SK-N-MC (cell line): ENCODE measurements around the gene MRPL58.

Experiments used
- EZH2 ChIP-seq: fragments of 200-600 bp; sonication (generic); IDR thresholded peaks from one replicate; pipeline ENCODE4 v1.6.1; 2017; ENCODE audit warnings: antibody characterized with exemption
- POLR2AphosphoS5 ChIP-seq: IDR thresholded peaks from 2 replicates; pipeline ENCODE4 v1.6.1; 2012; ENCODE audit warnings: mild to moderate bottlenecking, low read depth, low read length, borderline replicate concordance

GRCh38 chr17:75003957-75004355 is 8.5 kb upstream of the MRPL58 start:
- no peak for TF ChIP-seq EZH2
- no peak for TF ChIP-seq POLR2AphosphoS5
